HG03039 (cell line): ENCODE results near the gene RETREG1.
"Not testable (repeated sequence)": the region's sequence is repeated elsewhere in the genome, so short reads cannot be mapped to it uniquely, and the experiment has no call there.

Experiments
- ATAC-seq: cut with Tn5 transposase; IDR thresholded peaks from one replicate; pipeline ENCODE4 v1.9.1; 2021; ENCODE audit warnings: mild to moderate bottlenecking, moderate library complexity; ENCODE audit not compliant: unreplicated experiment

RETREG1 gene

DNA sequence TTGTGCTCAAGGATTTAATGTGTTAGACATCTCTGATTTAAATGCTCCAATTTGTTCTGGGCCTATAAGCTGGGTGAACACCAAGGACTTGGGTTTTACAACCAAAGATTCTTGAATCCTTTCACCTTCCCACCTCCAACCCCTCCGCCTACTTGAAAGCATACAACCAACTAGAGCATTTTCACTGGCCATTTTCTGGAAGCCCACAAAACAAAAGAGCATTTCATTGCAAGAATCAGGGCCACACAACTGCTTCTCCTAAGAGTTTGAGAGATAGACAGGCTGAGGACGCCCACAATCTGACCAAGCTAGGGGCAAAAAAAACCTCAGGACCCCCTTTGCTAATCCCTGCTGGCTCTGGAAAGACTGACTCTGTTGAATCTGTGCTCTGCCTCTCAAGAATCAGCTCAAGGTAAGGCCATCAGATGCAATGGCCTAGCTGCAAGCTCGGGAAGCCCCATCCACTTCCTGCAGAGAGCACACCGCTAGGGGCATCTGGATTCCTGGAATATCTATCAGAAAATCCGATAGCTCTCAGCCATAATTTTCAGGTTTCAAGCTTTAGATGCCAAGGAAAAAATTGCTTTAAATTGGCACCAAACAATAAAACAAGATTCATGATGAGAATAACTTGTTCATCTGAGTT lies 57.7 kb downstream of the RETREG1 start:
- no peak for ATAC-seq

DNA sequence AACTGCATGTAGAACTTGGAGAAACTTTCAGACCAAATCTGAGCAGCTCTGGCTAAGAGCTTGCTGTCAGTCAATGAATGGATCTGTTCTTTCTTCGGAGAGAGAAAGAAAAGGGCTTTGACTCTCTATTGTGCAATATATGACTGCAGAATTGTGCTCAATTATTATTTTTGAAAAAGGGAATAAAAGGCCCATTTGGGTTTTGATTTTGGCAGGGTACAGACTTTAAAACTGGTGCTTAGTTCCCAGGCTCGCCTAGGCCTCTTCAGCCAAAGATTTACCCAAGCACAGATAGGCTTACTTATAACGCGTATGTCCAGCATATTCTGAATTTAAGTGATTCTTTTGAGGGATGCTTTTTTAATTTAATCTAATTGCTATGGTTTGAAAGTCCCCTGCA lies 59.3 kb downstream of the RETREG1 start:
- ATAC-seq, result no peak

DNA sequence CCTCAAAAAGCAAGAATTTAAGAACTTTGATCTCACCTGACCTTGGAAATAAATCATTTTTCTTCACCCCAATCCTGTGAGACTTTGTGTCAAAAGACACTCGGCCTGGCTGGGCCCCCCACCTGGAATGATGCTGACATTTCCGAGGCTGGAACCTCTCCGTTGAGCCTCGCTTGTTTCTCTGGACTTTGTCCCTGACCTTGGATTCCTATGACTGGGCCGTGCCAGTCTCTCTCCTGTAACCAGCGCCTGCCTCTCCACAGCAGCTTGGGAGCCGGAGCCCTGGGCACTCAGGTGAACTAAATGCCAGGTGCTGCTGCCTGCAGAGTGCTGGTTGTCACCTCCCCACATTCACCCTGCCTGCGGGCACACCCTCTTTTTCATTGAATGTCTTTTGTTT lies 62.7 kb downstream of the RETREG1 start:
- no peak for ATAC-seq

DNA sequence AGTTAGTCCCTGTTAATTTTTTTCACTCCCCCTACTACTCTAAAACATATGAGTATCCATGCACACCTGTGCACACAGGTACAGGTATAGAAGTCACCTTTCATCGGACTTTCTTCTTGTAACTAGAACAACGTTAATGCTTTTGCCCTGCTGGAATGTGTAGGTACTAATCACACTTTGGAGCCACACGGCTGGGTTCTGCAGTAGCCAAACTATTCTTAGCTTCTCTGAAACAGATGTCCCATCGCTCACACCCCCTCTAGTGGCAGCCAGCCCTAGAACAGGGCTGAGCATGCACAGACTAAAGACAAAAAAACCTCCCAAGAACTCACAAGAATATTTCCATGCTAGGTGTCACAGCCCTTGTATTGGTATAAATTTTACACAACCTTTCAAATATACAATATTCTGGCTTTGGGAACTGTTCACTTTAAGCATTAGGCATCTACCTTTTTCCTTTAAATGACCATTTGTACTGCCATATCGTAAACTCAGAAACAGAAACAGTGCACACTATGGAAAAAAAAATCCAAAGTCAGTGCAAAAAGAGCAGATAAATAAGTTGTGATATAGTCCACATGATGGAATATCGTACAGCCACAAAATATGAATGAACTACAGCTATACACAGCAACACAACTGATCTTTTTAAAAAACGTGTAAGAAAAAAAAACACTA lies 64.0 kb downstream of the RETREG1 start:
- ATAC-seq, result peak; percentile 88

DNA sequence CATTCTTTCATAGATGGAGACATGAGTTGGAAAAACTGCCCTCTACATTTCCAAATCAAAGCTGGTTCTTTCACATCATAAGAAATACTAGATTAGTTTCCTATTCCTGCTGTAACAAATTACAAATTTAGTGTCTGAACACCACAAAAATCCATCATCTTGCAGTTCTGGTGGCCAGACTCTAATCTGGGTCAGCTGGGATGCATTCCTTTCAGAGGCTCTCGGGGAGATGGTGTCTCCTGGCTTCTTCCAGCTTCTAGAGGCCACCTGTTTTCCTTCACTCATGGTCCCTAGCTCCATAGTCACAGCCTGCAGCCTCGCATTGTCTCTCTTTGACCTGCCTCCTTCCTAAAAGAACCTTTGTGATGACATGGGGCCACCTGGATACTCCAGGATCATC lies 65.2 kb downstream of the RETREG1 start:
- no peak for ATAC-seq

DNA sequence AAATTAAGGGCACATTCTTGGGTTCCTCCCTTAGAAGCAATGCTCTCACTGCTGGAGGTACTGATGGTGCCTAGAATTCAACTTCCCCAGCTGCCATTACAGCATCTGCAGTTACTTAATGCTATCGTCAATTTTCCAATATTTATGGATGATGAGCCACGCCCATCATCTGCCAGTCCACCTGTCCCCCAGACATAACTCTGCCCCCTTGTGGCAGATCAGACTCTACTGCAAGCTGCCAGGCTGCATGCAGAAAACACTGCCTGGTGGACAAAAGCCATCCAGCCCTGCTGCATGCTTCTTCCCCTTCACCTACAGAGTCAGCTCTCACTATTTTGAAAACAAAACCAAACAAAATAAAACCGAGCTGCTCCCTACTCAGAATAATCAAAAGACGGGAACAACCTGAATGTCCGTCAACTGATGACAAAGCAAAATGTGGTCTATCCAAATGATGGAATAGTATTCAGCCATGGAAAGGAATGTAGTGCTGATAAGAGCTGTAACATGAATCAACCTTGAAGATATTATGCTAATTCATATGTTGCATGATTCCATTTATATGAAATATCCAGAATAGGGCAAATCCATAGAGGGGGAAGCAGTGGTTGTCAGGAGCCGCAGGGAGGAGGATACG lies 66.4 kb downstream of the RETREG1 start:
- peak; percentile 74 for ATAC-seq

DNA sequence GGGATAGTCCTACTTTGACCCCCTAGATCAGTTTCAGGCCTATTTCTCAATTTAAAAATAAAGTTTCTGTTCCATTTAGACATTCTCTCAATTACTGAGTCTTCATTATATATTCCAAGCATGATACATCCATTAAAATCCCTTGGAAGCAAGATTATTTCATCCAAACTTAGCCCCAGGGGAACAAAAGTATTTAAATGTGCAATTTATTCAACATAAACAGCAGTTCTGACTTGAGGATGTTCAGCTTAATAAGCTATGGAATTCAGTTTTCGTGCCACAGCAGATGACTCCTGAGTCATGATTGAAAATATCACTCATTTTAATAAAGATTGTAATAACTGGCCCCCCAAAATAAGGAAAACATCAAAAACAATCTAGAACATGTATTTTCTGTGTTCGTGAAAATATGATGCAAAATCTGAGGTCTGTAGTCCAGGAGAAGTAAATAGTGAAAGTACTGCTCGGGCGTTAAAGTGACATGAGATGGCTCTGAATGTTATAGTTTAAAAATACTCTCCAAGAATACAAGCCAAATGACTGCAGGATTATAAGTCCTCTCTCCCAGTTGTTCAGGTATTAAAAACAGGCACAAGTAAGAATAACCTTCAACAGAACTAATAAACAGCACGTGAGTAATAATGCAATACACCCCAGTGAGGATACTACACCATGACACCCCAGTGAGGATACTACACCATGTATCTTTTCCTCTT lies 67.1 kb downstream of the RETREG1 start:
- no peak for ATAC-seq

DNA sequence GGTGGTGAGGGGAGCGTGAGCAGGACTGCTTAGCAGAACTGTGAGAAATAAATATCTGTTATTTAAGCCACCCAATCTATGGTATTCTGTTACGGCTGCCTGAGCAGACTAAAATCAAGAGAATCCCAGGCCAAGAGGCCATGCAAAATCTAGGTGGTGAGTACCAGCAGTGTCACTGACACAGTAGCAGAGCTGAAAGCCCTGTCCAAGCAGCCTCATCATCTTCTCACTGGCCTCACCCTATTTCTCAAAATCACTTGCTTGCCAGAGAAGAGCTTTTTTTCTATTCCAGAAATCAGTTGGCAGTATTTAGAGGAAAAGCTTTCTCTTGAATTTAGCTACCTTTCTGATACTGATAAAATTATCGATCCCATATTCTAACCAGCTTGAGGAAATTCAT lies 68.0 kb downstream of the RETREG1 start:
- ATAC-seq, result no peak

DNA sequence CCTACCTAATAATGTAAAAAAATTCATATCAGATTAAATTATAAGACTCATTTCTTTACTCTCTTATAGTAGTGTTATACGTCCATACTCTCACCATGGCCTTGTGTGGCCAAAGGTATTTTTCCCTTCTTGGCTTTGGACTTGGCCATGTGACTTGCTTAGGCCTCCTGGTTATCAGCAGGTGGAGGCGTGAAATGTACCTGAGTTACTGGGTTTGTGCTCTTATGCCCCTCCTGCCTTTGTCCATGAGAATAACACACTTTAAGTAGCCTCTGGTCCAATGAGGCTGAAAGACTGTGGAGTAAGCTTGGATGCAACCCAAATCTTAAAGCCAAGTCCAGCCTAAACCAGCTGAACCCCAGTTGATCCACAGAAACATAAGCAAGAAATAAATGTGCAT lies 68.7 kb downstream of the RETREG1 start:
- no peak for ATAC-seq

DNA sequence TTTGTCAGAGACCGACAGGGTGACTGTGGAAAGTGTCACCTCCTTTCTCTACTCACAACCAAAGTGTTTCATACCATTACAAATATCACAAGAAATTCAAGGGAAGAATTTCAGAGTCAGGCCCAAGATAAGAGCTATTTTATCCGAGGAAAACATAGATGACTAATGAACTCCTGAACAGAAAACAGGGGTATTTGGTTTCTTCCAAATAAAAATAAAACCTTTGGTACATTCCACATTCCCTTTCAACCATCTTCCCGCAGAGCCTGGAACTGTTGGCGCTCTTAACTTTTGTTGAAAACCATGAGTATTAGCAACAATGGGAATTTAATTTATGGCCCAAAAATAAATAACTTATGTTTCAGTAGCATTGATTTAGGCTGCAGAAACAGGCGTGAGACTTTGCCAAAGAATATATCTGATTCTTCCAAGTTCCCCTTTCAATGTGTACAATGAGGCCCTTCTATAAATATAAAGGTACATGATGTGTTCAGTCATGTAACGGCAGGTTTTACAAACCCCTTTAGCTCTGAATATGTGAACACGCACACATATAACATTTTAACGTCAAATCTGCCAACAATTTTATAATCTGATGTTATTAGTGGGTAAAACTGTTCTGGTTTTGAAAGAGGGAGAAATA lies 69.5 kb downstream of the RETREG1 start:
- no peak for ATAC-seq

DNA sequence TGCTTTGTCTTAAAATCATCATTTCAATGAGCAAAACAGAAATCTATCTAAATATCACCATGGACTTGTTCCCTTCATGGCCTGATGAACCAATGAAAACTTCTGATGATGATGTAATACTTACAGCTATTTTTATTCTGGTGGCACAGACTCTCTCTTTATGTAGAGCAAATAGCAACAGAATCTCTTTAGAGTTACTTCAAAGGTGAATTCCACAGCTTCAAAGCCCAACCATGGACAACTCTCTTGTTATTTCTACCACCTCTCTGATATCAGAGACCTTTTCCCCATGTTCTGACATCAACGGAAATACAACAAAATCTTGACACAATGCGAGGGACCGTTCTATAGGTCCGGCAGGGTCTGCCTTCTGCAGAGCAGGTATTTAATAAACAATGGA lies 70.1 kb downstream of the RETREG1 start:
- ATAC-seq, result no peak

DNA sequence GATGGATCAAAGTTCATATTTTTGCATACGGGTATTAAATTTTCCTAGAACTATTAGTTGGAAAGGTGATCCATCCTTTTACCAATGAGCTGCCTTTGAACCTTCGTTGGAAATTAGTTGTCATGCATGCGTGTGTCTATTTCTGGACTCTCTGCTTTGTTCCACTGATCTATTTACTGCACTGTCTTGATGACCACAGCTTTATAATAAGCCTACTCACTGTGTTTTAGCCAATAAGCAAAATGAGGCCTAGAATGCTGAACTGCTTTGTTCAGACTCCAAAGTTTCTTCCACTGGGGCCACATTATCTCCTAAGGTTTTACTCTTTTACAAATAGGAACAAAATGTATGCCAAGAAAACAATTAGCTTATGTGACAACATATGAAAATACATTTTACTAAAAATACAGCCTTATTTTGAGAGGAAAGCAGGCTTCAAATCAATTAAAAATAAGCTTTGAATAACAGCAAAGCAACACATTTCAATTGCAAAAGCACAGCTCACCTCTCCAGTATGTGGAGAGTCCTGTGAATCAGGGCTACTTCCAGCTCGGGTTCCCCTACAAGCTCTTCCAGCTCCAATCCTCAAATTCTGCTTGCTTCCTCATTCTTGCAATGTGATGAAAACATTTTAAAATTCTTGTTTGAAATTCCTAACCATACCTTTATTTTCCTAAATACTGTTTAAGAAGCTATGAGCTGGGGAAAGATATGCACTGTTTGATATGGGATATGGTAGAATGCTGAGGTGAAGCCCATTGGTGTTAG lies 72.0 kb downstream of the RETREG1 start:
- no peak for ATAC-seq

DNA sequence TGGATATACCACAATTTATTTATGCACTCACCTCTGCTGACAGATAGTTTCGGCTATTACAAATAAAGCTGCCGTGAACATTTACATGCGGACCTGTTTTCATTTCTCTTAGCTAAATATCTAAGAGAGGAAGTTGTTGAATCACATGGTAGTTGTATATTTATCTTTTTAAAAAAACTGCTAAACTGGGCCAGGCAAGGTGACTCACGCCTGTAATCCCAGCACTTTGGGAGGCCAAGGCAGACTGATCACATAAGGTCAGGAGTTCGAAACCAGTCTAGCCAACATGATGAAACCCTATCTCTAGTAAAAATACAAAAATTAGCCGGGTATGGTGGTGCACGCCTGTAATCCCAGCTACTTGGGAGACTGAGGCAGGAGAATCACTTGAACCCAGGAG lies 73.6 kb downstream of the RETREG1 start:
- ATAC-seq, result not testable (repeated sequence)

DNA sequence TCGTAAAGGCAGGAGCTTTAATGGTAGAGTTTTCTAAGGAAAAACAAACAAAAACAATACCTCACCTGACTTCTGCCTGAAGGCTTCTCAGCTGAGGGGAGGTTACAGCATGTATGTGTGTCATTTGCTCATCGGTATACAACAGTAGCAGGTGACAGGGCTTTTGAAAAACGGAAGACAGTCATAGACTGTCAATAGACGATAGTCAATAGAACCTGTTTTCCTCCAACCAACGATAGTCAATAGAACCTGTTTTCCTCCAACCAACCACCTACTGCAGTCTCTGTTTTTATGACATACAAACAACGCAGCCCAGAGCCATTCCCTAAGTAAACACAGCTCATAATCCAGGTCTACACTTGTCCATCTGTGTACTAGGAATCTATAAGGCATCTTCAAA lies 74.6 kb downstream of the RETREG1 start:
- ATAC-seq, result no peak

DNA sequence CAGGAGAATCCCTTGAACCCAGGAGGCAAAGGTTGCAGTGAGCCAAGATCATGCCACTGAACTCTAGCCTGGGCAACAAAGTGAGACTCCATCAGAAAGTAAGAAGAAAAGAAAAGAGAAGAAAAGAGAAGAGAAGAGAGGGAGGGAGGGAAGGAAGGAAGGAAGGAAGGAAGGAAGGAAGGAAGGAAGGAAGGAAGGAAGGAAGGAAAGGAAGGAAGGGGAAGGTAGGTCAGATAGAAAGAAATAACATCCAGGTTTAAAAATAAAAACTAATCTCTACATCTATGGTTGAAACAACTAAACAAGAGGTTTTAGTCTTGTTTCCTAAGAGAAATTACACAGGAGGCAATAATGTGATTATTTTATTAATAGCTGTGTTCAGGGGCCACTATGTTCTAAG lies 75.2 kb downstream of the RETREG1 start:
- ATAC-seq, result not testable (repeated sequence)

DNA sequence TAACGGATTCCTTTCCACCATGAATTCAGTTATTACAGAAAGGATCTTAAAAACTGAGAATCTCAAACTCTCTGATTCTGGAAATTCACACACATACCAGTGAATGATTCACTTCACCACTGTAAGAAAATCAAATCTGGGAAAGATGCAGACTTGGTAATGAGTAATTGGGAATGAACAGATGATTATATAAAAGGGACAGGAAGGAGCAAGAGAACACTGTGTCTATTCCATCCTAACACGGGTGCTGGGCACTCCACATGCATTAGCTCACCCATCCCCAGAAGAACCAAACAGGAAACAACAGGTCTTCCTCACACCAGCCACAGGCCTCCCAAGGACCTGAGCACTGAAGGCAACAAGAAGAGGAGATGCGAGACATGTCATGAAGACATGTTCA lies 76.4 kb downstream of the RETREG1 start:
- ATAC-seq, result no peak

DNA sequence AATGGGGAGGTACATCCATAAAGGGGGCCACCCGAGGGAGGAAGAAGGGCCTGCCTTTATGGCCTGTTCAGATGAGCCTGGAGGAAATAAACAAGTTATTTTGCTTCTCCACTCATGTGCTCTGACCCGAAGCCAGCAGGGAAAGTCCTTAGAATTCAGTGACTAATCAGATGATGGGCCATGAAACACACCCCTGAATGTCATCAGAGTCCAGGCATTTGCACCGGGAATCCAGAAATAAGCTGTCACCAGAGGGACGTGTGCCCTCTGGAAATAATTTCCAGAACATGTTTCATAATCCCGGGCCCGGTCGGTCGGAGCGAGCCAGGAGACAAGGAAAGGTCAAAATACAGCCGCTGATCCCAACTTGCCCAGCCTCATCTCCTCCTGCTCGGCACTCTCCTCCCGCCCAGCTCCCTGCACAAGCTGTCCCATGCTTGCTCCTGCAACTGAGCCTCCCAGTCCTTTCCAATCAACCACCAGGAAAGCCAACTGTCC lies 77.6 kb downstream of the RETREG1 start:
- ATAC-seq, result no peak

DNA sequence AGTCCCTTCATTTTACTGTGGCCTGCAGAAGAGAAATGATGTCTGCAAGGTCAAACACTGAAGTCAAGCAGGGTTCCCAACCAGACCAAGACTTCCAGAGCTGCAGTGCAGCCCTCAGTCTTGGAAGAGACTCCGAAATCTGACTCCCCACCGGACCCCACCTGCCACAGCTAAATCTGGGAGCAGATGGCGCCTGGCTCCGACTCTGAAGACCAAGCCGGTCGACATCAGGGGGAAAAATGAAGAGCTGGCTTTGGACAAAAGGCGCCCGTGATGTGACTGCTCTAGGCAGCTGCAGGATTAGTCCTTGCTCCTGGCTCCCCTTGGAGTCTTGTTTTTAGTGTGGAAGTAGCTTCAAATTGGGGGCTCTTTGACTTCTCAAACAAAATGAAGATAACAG lies 78.8 kb downstream of the RETREG1 start:
- no peak for ATAC-seq

DNA sequence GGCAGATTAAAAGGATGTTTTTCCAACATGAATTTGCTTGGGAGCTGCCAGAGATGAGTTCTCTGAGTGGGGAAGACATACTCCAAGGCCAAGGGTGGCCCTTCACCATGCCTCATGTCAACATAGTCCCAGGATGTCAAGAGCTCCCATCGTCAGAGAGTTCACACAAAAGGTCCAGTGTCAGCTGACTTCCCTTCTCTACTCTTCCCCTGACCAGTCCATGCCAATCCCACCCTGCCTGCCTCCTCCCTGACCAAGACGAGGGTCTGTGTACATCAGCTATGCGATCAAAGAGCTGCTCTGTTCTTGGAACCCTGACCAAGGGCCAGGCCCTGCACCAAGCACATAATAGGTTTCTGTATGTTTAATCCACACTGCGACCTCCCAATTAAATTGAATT lies 80.0 kb downstream of the RETREG1 start:
- ATAC-seq, result no peak

DNA sequence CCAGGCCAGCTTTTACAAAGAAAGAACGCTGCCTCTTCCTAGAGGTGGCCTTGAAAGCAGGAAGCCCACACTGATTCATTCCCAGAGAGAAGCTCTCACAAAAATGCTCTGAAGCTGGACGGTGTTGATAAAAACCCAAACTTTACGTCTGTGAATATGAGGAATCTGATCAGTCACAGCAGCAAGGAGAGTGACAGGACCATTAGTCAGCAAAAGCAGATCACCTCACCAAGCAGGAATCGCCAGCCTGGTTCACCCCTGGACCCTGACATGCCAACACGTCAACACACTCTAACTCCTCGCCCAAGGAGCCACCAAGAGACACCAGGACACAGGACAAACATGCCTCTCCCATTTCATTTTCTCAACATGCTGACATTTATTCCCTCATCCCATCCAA lies 80.6 kb downstream of the RETREG1 start:
- ATAC-seq, result no peak
